Peyer's patch (tissue), 4 donors: Measurements from ENCODE around the gene ZFP1.

Experiments
- CTCF ChIP-seq, 6 experiments: fragments of 450-650 bp in 4 of 6; fragments of 200-600 bp in 2 of 6; sonication (generic) in 1 of 6; IDR thresholded peaks; one replicate each; pipeline ENCODE4 v1.5.1; 2017 to 2019; ENCODE audit warnings: antibody characterized with exemption in 6 of 6, mild to moderate bottlenecking in 3 of 6, moderate library complexity in 1 of 6
- POLR2A ChIP-seq, 2 donors: fragments of 450-650 bp; IDR thresholded peaks; one replicate each; pipeline ENCODE4 v1.5.1; 2017; ENCODE audit warnings: antibody characterized with exemption in 2 of 2, mild to moderate bottlenecking in 2 of 2, moderate library complexity in 2 of 2

GRCh38 chr16:75103994-75104393 is 44.3 kb upstream of the ZFP1 start:
- no peak for TF ChIP-seq POLR2A (IDR thresholded peaks at IDR 0.05)
- TF ChIP-seq CTCF (IDR thresholded peaks at IDR 0.05), result no peak
